Measurements from ENCODE around the gene ZNF750.

ZNF750 gene

DNA sequence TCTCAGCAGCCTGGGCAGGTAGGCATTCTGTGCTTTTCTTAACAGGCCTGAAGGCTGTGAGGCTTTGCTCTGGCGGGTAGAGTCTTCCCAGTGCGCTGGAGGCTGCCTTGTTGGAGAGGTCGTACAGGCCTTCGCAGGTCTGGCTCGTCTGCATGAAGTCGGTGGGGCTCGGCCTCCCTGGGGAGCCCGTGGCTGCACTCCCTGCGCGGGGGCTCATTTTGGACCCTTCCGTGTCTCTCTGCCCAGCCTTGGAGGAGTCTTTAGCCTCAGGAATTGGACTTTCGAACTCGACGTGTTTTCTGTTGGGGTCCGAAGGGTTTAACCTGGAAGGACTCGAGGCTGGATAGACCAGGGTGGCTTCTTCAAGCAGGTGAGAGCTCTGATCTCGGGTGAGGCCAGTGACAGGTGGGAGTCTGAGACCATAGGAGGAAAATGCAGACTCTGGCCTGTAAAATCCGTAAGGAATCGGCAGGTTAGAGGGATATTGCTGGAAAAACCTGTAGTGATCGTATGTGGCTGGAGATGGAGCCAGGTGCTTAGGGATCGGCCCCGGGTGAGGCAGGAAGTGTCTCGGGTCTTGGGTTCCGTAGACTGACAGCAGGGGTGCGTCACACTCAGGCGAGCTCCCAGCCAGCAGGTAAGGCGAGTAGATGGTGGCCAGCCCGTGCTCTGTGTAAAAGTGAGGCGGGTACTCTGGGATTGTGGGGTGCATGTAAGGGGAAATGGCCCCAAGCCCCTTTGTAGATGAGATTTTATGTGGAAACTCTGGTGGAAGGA is 8.6 kb downstream of the ZNF750 start:
- Histone ChIP-seq H3K4me3 (ENCODE audit: low read depth, low read length) (no peak overlapping the region), H3K27me3 (ENCODE audit: insufficient read depth, low read depth, severe bottlenecking) (no peaks in the 10 kb centered on the region), H3K27ac (no peak overlapping the region), H3K36me3 (peaks cover 58% of the 10 kb centered on the region), H3K9me3 (ENCODE audit: severe bottlenecking) (no peaks in the 10 kb centered on the region)
- TF ChIP-seq, protein P1, sequence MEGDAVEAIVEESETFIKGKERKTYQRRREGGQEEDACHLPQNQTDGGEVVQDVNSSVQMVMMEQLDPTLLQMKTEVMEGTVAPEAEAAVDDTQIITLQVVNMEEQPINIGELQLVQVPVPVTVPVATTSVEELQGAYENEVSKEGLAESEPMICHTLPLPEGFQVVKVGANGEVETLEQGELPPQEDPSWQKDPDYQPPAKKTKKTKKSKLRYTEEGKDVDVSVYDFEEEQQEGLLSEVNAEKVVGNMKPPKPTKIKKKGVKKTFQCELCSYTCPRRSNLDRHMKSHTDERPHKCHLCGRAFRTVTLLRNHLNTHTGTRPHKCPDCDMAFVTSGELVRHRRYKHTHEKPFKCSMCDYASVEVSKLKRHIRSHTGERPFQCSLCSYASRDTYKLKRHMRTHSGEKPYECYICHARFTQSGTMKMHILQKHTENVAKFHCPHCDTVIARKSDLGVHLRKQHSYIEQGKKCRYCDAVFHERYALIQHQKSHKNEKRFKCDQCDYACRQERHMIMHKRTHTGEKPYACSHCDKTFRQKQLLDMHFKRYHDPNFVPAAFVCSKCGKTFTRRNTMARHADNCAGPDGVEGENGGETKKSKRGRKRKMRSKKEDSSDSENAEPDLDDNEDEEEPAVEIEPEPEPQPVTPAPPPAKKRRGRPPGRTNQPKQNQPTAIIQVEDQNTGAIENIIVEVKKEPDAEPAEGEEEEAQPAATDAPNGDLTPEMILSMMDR (IDR thresholded peaks at IDR 0.05; ENCODE audit: low read depth, low read length) = no peak
- DNase-seq = no peak

DNA sequence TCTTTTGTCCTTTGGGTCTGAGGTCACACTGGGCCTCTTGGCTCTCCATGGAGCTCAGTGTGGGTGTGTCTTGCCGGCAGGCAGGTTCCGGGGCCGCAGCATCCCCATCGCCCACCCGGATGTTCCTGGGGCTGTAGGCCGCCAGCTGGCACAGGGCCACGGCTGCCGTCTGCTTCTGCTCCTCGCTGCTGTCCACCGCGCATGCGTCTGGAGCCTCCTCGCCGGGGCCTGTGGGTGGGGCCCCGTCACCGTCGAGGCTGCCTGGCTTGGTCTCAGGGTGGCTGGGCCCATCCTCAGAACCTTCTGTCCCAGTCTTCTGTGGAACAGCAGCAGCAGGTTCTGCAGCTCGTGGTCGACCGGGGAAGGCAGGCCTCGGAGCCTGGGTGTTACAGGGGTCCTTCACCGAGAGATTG is 9.6 kb downstream of the ZNF750 start:
- H3K27ac ChIP-seq = no peak overlapping the region
- DNase-seq = no peak
- H3K4me3 ChIP-seq (ENCODE audit: low read depth, low read length) = no peak overlapping the region
- H3K36me3 ChIP-seq = peaks cover 52% of the 10 kb centered on the region
- TF ChIP-seq, protein P1 (IDR thresholded peaks at IDR 0.05; ENCODE audit: low read depth, low read length) = no peak
- no peaks in the 10 kb centered on the region for H3K27me3 ChIP-seq (ENCODE audit: insufficient read depth, low read depth, severe bottlenecking)
- no peaks in the 10 kb centered on the region for H3K9me3 ChIP-seq (ENCODE audit: severe bottlenecking)

DNA sequence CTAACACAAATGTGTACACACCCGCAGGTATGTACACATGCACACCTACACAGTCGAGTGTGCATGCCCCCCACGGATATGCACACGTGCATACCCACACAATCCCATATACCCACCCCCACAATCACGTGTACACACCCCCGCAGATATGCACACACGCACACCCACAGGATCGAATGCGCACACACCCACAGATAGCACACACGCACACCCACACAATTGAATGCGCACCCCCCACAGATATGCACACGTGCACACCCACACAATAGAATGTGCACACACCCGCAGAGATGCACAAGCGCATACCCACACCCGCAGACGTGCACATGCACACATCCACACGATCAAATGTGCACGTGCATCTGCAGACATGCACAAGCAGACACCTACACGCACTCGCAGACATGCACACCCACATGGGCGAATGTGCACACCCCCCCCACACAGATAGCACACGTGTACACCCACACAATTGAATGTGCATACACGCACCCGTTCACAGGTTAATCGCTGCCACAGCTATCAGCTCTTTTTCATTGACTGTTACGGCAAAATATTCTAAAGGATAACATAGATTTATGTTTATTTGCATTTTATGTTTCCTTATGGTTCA is 10.8 kb downstream of the ZNF750 start:
- peaks cover 51% of the 10 kb centered on the region for H3K36me3 ChIP-seq
- no peaks in the 10 kb centered on the region for H3K9me3 ChIP-seq (ENCODE audit: severe bottlenecking)
- no peak for DNase-seq
- H3K27me3 ChIP-seq (ENCODE audit: insufficient read depth, low read depth, severe bottlenecking) = no peaks in the 10 kb centered on the region
- TF ChIP-seq, protein P1 (IDR thresholded peaks at IDR 0.05; ENCODE audit: low read depth, low read length) = no peak
- H3K27ac ChIP-seq = no peak overlapping the region
- no peak overlapping the region for H3K4me3 ChIP-seq (ENCODE audit: low read depth, low read length)

DNA sequence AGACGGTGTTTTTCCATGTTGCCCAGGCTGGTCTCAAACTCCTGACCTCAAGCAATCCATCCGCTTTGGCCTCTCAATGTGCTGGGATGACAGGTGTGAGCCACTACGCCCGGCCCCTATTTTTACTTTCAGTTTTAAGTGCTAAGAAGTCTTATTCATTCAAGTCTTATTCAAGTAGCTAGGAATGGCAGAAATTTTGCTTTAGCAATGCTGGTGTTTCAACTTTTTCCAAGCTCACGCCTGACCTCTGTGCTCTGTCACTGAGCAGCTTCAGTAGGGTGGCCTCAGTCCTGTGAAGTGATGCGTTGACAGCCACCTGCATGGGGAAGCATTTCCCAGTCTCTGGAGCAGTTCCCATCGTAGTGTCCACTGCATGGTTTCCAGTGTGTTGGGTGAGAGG is 12.9 kb downstream of the ZNF750 start:
- Histone ChIP-seq H3K27me3 (ENCODE audit: insufficient read depth, low read depth, severe bottlenecking) (no peaks in the 10 kb centered on the region), H3K9me3 (ENCODE audit: severe bottlenecking) (no peaks in the 10 kb centered on the region), H3K27ac (no peak overlapping the region), H3K36me3 (peaks cover 51% of the 10 kb centered on the region), H3K4me3 (ENCODE audit: low read depth, low read length) (no peak overlapping the region)
- no peak for DNase-seq
- TF ChIP-seq, protein P1 (IDR thresholded peaks at IDR 0.05; ENCODE audit: low read depth, low read length) = no peak

DNA sequence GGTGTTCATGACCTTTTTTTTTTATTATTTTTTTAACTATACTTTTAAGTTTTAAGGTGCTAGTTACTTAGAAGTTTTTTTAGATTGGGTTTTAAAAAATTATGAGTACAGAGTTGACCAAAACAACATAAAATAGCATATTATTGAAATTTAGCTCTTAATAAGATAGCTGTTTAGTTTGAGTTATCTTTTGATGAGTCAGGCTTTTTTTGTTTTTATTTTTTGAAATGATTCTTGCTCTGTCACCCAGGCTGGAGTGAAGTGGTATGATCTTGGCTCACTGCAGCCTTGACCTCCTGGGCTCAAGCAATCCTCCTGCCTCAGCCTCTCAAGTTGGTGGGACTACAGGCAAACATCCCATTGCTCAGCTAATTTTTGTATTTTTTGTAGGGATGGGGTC is 13.6 kb downstream of the ZNF750 start:
- Histone ChIP-seq H3K27me3 (ENCODE audit: insufficient read depth, low read depth, severe bottlenecking) (no peaks in the 10 kb centered on the region), H3K36me3 (peaks cover 51% of the 10 kb centered on the region), H3K4me3 (ENCODE audit: low read depth, low read length) (no peak overlapping the region), H3K27ac (no peak overlapping the region), H3K9me3 (ENCODE audit: severe bottlenecking) (no peaks in the 10 kb centered on the region)
- DNase-seq = no peak
- TF ChIP-seq, protein P1 (IDR thresholded peaks at IDR 0.05; ENCODE audit: low read depth, low read length) = no peak

Data from WERI-Rb-1 (cell line).